Uterus (tissue), 2 donors: ENCODE results near the gene KRTAP5-2.

Source experiments
- POLR2A ChIP-seq, 2 donors: fragments of 450-650 bp; IDR thresholded peaks; one replicate each; pipeline ENCODE4 v1.6.1; 2016; ENCODE audit warnings: antibody characterized with exemption in 2 of 2, mild to moderate bottlenecking in 1 of 2, moderate library complexity in 1 of 2
- TF ChIP-seq, protein P1 (sequence below), 4 experiments: fragments of 200-600 bp in 2 of 4; fragments of 450-650 bp in 2 of 4; sonication (generic) in 2 of 4; IDR thresholded peaks; one replicate each; pipeline ENCODE4 v1.5.1; 2016 to 2019; ENCODE audit warnings: antibody characterized with exemption in 4 of 4, mild to moderate bottlenecking in 2 of 4, moderate library complexity in 1 of 4

DNA sequence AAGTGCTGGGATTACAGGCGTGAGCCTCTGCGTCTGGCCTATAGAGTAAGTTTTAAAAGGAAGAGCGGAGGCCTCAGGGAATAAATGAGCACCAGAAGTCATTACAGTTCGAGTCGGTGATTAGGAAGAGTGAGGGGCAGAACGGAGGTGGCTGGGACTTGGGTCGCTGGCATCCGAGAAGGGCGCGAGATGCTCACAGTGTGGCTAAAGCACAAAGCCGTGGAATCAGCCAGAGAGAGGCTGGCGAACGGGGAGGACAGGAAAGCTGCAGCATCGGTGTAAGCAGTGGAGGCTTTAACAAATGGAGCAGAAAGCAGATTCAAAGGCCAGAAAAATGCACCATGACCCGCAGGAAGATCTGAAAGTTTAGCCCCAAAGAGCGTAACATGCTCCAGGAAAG is 26.5 kb upstream of the KRTAP5-2 start:
- TF ChIP-seq, protein P1, sequence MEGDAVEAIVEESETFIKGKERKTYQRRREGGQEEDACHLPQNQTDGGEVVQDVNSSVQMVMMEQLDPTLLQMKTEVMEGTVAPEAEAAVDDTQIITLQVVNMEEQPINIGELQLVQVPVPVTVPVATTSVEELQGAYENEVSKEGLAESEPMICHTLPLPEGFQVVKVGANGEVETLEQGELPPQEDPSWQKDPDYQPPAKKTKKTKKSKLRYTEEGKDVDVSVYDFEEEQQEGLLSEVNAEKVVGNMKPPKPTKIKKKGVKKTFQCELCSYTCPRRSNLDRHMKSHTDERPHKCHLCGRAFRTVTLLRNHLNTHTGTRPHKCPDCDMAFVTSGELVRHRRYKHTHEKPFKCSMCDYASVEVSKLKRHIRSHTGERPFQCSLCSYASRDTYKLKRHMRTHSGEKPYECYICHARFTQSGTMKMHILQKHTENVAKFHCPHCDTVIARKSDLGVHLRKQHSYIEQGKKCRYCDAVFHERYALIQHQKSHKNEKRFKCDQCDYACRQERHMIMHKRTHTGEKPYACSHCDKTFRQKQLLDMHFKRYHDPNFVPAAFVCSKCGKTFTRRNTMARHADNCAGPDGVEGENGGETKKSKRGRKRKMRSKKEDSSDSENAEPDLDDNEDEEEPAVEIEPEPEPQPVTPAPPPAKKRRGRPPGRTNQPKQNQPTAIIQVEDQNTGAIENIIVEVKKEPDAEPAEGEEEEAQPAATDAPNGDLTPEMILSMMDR (IDR thresholded peaks at IDR 0.05), result no peak
- TF ChIP-seq POLR2A (IDR thresholded peaks at IDR 0.05), result no peak
